VCaP (cell line): ENCODE results near the gene PPHLN1.

Experiments used
- H3K27ac ChIP-seq: fragments of 450-650 bp; 2 replicates; pipeline ENCODE4 v1.5.1; 2017
- CTCF ChIP-seq: fragments of 450-650 bp; conservative IDR thresholded peaks from 2 replicates; pipeline ENCODE4 v1.5.1; 2017; ENCODE audit warnings: mild to moderate bottlenecking, moderate library complexity

Gene PPHLN1

GRCh38 chr12:42284157-42284556, 41.8 kb upstream of the PPHLN1 start:
- no peak overlapping the region for H3K27ac ChIP-seq
- no peak for TF ChIP-seq CTCF

DNA sequence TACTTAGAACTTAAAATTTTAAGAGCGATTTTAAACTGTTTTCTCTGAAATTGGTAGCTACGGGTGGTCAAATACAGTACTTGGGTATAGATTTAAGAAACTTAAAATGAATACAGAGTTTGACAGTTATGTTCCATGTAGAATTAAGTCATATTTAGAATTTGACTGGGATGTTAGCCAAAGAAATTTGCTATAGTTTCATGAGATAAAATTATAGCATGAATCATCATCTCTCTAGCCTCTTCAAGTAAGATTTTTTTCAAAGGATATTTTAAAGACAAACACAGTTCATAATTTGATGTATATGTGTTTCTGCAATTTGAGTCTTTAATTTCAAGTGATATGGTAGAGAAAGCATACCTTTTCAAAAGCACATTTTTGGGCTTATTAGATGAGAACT, 41.1 kb upstream of the PPHLN1 start:
- no peak for TF ChIP-seq CTCF
- H3K27ac ChIP-seq, result no peak overlapping the region

GRCh38 chr12:42285431-42285830, 40.5 kb upstream of the PPHLN1 start:
- H3K27ac ChIP-seq, result no peak overlapping the region

DNA sequence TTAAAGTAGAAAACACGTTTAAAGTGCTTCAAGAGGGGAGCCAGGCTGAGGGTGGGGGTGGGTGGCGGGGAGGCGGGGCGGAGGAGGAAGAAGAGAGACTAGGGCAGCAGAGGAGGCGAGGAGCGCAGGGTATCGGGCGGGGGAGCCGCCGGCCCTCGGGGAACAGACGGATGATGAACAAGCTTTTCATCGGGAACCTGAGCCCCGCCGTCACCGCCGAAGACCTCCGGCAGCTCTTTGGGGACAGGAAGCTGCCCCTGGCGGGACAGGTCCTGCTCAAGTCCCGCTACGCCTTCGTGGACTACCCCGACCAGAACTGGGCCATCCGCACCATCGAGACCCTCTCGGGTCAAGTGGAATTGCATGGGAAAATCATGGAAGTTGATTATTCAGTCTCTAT, 39.2 kb upstream of the PPHLN1 start:
- no peak overlapping the region for H3K27ac ChIP-seq
- TF ChIP-seq CTCF, result no peak

More at GRCh38 chr12:42285431-42285830, 40.5 kb upstream of the PPHLN1 start:
- TF ChIP-seq CTCF, result no peak

GRCh38 chr12:42288544-42288943, 37.4 kb upstream of the PPHLN1 start:
- TF ChIP-seq CTCF, result no peak

DNA sequence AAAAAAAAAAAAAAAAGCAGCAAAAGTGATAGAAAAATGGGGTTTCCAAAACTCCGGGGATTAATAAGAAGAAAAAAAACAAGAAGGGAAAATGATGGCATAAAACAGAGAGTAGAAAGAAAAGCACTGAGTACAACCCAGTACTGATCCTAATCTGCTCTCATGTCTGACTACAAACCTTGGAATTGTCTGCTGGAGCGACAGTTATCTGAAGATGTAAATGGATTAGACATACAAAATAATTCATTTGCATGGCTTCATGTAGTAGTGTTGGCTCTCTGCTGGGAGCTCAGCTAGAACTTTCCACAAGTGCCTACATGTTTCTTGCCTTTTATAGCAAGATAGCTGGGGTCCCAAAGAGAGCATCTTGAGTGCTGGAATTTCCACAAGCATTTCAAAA, 34.3 kb upstream of the PPHLN1 start:
- H3K27ac ChIP-seq, result no peak overlapping the region
- no peak for TF ChIP-seq CTCF

More at GRCh38 chr12:42288544-42288943, 37.4 kb upstream of the PPHLN1 start:
- no peak overlapping the region for H3K27ac ChIP-seq

DNA sequence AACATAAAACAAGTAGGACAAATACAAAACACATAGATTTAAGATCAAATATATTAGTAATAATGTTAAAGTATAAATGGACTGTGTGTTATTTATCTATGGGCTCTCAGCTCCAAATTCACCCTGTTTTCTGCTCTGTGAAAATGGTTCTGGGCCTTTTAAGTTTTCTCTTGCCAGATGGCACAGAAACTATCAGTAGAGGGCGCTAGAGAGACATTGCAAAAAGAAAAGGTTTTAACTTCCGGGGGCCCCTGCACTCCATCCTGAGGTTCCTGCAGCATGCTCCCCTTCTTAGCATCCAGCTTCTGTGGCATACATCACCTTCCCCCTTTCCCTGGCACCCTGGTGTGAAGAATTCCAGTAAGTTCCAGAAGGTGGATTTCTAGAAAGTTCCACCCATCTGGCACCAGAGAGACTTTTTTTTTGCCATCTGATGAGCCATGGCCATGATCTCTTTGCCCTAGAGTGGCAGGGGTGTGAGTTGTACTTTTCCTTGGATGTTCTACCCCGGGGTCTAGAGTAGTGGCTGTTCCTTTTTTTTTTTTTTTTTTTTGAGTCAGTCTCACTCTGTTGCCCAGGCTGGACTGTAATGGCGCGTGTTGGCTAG, 29.4 kb upstream of the PPHLN1 start:
- peak; percentile 58 for TF ChIP-seq CTCF
- H3K27ac ChIP-seq, result no peak overlapping the region
